GM18526 (cell line): Measurements from ENCODE around the gene THYN1.
A peak's percentile ranks its signal among the peaks of the same experiment; 100 is the strongest.

Source experiments
- POLR2A ChIP-seq: IDR thresholded peaks from 3 replicates; pipeline ENCODE4 v1.6.1; 2011; ENCODE audit not compliant: insufficient read length; ENCODE audit errors: extremely low read depth

The THYN1 gene

DNA sequence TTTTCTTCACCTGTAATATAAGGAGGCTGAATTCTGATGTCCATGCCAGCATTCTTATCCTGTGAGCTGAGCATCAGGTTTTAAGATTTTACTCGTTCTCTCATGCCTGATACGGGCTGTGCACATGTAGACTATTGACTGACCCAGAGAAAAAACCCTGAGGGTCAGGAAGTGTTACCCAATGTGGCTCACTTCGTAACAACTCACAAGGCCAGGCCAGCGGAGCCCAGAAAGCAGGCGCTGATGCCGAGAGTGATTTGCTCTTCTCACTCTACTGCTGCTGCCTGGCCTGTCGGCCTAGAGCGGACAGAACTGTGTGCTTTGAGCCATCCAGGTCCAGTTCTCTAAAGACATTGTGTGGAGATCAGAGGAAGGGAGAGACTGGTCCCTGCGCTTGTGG lies 10.8 kb downstream of the THYN1 start:
- TF ChIP-seq POLR2A: no peak

DNA sequence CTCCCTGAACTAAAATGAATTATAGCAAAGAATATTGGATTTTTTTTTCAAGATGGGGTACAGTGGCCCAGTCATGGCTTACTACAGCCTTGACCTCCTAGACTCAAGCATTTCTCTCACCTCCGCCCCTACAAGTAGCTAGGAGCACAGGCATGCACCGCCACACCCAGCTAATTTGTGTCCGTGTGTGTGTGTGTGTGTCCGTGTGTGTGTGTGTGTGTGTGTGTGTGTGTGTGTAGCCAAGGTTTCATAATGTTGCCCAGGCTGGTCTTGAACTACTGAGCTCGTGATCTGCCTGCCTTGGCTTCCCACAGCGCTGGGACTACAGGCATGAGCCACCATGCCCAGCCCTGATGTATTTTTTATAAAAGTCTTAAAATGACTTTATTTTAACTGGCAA lies 12.6 kb downstream of the THYN1 start:
- no peak for TF ChIP-seq POLR2A

DNA sequence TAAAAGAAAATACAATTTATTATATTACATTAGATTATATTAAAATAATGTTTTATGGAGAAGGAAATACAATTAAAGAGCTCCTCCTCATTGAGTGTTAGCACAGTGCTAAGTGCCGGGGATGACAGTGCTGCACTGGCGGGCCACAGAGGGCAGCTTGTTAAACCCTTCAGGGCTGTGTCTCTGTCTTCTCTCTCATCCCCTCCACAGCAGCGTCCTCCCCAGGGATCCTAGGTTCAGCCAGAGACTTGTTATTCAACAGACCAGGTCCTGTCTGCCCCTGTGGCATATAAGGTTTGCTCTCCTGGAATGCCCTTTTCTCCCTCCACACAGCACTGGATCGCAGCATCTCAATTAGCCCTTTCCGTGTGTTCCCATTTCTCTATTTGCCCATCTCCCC lies 14.2 kb downstream of the THYN1 start:
- no peak for TF ChIP-seq POLR2A

DNA sequence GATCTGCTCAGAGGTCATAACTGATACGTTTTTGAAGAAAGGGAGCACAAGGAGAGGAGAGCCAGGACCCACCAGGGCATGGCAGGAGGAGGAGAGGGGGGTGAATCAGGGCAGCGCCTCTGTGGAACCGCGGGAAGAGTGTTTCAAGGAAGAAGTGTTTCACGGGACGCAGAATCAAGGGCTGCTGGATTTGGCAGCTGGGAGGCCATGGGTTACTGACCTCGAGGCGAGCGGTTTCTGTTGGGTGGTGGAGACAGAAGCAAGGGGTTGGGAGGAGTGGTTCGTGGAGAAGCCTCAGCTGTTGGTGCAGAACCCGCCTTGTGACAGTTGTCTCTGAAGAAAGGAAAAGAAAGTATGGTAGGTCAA lies 15.6 kb downstream of the THYN1 start:
- no peak for TF ChIP-seq POLR2A

DNA sequence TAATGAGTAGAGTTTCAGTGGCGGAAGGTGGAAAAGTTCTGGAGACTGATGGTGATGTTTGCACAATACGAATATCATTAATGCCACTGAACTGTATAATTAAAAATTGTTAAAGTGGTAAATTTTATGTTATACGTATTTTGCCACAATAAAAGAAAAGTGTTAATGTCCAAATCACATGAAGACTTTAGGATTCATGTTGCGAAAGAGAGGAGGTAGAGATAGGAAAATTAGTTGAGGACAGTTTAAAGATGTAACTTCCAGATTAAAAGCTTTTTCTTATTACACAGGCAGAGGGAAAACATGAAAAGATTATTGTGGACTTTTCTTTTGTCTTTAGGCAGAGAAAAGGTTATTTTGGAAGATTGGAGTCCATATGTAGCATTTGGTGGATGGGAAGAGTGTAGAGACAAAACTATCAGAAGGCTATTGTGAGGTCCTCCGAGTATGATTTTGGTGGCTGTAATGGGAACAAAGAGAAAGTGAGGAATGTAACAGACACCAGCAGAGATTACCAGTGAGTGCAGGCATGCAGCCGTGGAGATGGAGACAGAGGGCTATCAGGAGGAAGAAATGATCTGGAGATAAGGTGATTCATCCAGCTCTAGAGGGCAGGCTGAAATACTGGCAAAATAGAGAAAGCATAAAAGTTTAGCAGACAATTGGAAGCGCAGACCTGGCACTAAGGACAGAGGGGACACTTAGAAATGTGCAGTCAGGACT lies 16.2 kb downstream of the THYN1 start:
- no peak for TF ChIP-seq POLR2A

DNA sequence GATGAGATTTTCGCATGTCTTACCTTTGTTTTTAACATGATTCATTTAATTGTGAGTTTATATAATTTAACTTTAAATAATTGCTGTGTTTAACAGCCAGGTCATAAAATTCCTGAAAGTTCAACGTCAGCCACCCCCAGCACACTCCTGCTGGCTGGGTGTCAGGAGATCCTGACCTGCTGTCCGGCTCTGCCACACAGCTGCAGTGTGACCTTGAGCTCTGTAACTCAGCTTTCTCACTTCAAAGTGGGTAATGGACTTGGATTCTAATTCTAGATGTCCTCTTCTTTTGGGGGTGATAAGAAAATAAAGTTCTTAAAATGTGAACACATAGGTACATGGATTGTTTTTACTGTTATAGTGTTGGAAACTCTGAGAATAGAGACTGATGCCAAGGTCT lies 17.8 kb downstream of the THYN1 start:
- TF ChIP-seq POLR2A: no peak

DNA sequence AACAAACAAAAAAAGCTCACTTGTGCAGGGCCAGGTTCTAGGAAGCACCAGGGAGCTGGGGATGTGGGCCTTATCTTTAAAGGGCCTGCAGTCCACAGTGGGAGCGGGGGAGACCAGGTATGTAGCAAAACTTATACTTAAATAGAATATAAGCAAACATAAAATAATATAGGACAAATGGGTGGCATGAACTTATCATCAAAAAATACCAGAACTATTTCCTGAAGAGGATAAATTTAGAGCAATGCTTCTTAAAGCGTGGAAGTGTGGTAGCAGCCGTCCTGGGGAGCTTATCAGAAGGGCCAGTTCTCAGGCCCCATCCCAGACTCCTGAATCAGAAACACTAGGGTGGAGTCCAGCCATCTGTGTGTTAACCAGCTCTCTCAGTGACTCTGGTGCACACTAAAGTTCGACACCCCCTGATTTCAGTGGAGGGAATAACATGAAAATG lies 19.4 kb downstream of the THYN1 start:
- no peak for TF ChIP-seq POLR2A

DNA sequence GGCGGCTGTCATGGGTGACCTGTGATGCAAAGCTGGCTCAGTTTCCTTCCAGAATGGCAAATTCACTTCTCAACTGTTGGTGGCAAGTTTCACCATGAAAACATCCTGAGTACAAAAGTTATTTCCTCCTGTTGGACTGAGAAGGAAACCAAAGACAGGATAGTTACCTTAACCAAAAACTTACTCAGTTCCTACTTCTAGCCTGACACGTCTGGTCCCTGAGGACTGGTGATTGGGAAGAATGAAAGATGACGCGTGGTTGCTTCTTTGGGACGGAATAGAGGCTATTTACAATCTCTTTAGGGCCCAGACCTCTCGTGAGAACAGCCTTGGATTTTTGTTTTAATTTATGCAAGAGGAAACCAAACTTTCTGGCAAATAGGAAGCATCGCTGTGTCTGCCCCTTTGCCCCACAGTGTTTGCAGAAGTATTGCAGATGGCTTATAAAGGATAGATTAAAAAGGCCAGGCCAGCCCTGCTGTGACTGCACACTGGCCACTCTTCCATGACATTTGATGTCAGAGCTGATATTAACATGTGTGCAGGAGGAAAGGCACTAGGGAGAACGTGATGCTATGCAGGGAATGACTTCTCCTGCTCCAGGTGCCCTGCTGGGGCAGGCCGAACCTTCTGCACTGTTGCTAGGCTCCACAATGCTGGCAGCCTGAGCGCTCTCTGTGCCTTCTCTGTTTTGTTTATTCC lies 21.0 kb downstream of the THYN1 start:
- no peak for TF ChIP-seq POLR2A

DNA sequence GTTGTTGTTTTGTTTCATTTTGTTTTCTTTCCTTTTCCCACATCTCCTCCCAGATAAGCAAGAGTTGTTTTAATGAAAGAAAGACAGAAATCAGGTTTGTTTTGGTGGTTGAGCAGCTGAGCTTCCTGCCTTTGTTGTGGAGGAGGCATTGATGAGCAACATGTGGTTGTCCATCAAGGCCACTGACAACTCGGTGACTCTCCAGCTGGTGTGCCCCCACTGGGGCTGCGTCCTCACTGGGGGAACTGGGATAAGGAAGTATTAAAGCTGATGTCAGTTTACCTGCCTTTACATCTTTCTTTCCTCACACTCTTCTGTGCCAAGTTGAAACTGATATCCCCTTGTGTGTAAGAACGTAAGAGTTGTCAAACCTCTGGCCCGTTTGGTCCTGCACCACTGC lies 22.8 kb downstream of the THYN1 start:
- no peak for TF ChIP-seq POLR2A

DNA sequence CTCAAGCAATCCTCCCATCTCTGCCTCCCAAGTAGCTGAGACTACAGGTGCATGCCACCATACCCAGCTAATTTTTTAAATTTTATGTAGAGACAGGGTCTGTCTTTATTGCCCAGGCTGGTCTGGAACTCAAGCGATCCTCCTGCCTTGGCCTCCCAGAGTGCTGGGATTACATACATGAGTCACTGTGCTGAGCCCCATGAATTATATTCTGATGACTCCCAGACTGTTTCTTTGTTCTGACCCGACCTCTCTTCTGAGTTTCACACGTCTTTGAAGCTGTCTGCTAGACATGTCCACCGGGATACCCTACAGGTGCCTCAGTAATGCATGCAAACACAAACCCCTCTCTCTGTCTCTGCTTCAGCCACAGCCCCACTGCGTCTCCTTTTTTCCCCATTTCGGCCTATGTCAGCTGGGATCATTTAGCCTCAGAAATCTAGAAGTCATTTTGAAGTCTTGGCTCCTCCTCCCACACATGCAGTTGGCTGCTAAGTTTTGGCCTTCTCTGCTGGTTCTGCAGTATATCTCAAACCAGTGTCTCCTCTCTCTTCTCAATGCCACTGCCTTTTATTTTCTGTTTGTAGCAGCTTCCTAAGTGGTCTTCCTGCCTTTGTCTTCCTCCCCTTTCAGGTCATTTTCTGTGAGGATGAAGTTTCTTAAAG lies 23.9 kb downstream of the THYN1 start:
- TF ChIP-seq POLR2A: no peak

DNA sequence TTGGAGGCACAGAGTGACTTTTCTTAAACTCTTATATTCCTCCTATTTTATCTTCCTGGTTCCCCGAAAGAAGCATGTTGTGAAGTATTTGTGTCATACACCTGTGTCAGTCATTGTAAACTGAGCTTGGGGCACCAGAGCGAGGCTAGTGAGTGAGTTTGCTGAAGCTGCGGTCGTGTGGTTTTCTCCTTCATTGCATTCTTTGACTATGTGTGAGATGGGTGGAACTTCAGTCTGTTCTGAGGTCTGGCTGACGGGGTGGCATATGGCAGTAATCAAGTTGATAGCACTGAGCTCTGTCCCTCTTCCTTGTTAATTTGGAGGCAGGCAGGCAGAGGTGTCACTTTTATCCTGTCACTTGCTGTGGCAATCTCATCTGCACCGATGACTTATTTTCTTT lies 24.5 kb downstream of the THYN1 start:
- TF ChIP-seq POLR2A: no peak

DNA sequence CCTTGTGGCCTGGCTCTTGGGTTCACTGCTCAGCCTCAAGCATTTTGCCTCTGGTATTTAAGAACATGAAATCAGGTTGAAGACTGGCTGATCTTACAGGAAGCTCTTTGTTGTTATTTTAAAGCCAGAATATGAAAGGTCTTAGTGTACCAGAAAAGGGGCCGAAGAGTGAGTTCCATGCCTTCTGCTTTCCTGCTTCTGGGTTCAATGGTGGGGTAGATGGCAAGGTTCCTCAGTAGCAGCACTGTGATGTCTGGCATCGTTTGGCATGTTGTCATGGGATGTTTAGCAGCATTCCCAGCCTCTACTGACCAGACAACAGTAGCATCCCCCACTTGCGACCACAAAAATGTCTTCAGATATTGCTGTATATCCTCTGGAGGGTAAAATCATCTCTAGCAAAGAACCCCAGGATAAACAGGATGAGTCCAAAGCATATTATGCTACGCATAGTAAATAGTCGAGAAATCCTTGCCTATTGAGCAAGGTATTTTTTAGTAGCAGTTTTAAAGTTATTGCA lies 26.3 kb downstream of the THYN1 start:
- no peak for TF ChIP-seq POLR2A

DNA sequence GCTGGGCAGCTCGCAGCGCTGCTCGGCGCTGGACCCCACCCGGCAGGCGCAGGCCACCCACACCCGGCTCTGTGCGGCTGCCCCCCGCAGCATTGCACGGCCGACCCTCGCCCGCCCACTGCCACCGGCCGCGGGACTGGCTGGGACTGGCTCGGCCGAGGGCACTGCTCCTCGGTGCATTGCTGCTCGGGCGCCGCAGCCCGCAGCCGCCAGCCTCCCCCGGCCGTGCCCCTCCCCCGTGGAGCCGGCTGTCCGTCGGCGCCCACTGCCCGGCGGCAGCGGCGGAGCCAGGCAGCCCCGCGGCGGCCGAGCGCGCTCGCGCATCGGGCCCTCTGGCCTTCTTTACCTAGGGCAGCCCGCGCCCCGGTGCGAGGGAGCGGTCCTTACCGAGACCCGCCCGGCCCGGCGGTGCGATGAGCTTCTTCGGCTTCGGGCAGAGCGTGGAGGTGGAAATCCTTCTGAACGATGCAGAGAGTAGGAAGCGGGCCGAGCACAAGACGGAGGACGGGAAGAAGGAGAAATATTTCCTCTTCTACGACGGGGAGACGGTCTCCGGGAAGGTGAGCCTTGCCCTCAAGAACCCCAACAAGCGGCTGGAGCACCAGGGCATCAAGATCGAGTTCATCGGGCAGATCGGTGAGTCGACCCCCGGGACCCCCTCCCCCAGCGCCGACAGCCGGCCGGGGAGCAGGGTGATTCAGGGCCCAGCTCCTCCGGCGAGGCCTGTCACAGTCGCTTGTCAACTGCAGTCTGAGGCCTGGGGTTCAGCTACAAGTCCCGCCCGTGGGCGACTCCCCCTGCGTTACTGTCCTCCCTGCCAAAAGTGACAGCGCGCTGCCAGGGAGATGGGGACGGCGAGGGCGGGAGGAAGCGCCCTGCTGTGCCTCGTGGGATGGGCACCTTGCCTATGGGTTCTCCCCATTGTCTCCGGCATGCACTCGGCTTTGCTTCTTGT lies 28.2 kb downstream of the THYN1 start:
- peak; percentile 62 for TF ChIP-seq POLR2A

DNA sequence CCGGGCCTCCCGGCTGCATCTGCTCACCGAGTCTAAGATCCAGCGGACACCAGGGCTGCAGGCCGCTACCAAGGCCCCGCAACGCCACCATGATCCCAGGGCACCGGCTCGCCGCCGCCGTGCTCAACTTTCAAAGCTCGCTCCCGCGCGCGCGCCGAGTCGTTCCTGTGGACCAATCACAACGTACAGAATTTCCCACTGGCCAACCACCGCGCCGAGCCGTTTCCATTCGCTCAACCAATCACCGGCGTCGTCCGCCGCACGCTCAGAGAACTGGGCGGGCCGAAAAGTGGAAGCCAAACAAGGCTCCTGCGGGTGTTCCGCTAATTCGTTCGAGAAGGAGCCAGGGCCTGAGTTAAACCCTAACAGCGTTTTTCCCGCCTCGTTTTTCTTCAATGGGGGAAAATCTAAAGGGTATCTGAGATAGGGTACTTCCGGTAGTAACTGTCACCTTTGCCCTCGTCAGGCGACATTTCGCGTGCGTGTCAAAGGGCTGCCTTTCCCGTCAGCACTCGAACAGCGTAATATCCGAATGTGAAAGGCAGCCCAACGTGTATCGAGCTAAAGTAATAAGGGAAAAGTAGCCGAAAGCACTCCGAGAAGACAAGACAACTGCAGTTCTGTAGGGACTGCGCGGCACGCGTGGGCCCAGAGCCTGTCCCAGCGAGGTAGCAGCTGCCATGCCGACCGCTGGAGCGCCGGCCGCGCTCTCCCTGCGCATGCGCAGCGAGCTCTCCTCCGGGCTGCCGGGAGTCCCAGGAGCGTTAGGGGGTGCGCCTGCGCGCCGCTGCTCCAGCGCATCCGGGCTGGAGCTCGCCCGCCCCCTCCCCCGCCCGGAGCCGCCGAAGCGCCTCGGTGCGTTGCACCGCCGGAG lies 29.1 kb downstream of the THYN1 start, which contains the start of the genes NCAPD3 and VPS26B:
Gene NCAPD3, minus strand, starts transcription at position 132 of the 874 bp plus-strand sequence. Its CDS starts 41 bp downstream, at position 91.
Gene VPS26B, plus strand, starts transcription at position 836 of the 874 bp plus-strand sequence. CDS start 452 bp downstream, outside the sequence.
- TF ChIP-seq POLR2A: peak; percentile 93
